OCI-LY7 (cell line): Measurements from ENCODE around the gene OAT. TPM values are rescaled to one million over a fixed set of nuclear protein-coding genes. Genes with fewer than 3 reads are reported as not detected.

Experiments
- BruUV-seq: library from RNA; stranded (reverse); fragments of 400-500 nt; replicated peaks from 2 replicates; lab custom pipeline; 2021; lab: Mats Ljungman, UMichigan
- CTCF ChIA-PET: fragments of 300-600 bp; sonication (Branson Sonifier 250); formaldehyde crosslinking; loops from one replicate; lab custom pipeline; 2022; ENCODE audit warnings: antibody characterized with exemption; ENCODE audit not compliant: unreplicated experiment; lab: Charles Lee
- POLR2A ChIA-PET: fragments of 300-600 bp; sonication (Branson Sonifier 250); formaldehyde crosslinking; loops from one replicate; lab custom pipeline; 2022; ENCODE audit warnings: antibody characterized with exemption; lab: Charles Lee
- DNase-seq: peaks from one replicate; pipeline ENCODE4 v3.0.0-alpha.2; 2015; ENCODE audit warnings: low spot score
- H2AFZ ChIP-seq: fragments of 200-600 bp; sonication (generic), shearing (Covaris generic); 2 replicates; pipeline ENCODE4 v1.6.1; 2014; ENCODE audit warnings: mild to moderate bottlenecking, antibody characterized with exemption, low read length, moderate library complexity
- H3K27ac ChIP-seq: fragments of 200-600 bp; sonication (generic); 2 replicates; pipeline ENCODE4 v1.5.1; 2014; ENCODE audit warnings: mixed run types, low read depth, mild to moderate bottlenecking, moderate library complexity, low read length, inconsistent platforms; ENCODE audit not compliant: poor library complexity, severe bottlenecking
- H3K36me3 ChIP-seq: fragments of 200-600 bp; sonication (generic); 2 replicates; pipeline ENCODE4 v1.6.1; 2014; ENCODE audit warnings: mild to moderate bottlenecking, antibody characterized with exemption, low read length, moderate library complexity, mixed read lengths; ENCODE audit not compliant: insufficient read depth
- H3K4me1 ChIP-seq: fragments of 200-600 bp; sonication (generic); 2 replicates; pipeline ENCODE4 v1.5.1; 2014; ENCODE audit warnings: mild to moderate bottlenecking, low read length; ENCODE audit not compliant: insufficient read depth, poor library complexity, severe bottlenecking
- H3K4me2 ChIP-seq: fragments of 200-600 bp; sonication (generic); 2 replicates; pipeline ENCODE4 v1.6.1; 2014; ENCODE audit warnings: mild to moderate bottlenecking, low read length
- H3K4me3 ChIP-seq: fragments of 200-600 bp; sonication (generic); 2 replicates; pipeline ENCODE4 v1.5.1; 2014; ENCODE audit warnings: mild to moderate bottlenecking, low read depth, low read length; ENCODE audit not compliant: poor library complexity, severe bottlenecking
- H3K79me2 ChIP-seq: fragments of 200-600 bp; sonication (generic); 2 replicates; pipeline ENCODE4 v1.6.1; 2016; ENCODE audit warnings: low read depth, mild to moderate bottlenecking, low read length, moderate library complexity, mixed read lengths; ENCODE audit not compliant: insufficient read depth
- H3K9me2 ChIP-seq: fragments of 200-600 bp; sonication (generic); 2 replicates; pipeline ENCODE4 v1.6.1; 2016; ENCODE audit warnings: mild to moderate bottlenecking, low read length, mixed read lengths; ENCODE audit not compliant: insufficient read depth
- H3K9me3 ChIP-seq: fragments of 200-600 bp; sonication (generic); 2 replicates; pipeline ENCODE4 v1.6.1; 2014; ENCODE audit warnings: mild to moderate bottlenecking, mixed run types, low read length, mixed read lengths
- H4K20me1 ChIP-seq: fragments of 200-600 bp; sonication (generic); 2 replicates; pipeline ENCODE4 v1.6.1; 2014; ENCODE audit warnings: mild to moderate bottlenecking, antibody characterized with exemption, low read length, moderate library complexity, mixed read lengths; ENCODE audit not compliant: insufficient read depth
- EZH2phosphoT487 ChIP-seq: fragments of 200-600 bp; sonication (generic); IDR thresholded peaks from 2 replicates; pipeline ENCODE4 v1.6.1; 2018; ENCODE audit warnings: low read depth, borderline replicate concordance, mild to moderate bottlenecking, mixed run types, antibody characterized with exemption, low read length, moderate library complexity, mixed read lengths
- intact Hi-C: fragments of 100-400 bp; cut with micrococcal nuclease; formaldehyde crosslinking; loops from one replicate; pipeline ENCODE4 v1.10.0; 2022; ENCODE audit not compliant: unreplicated experiment
- total RNA-seq, 2 experiments: library from RNA; depleted of rRNA in 1 of 2; stranded (reverse); fragments of >200 nt in 1 of 2; shearing (Covaris generic) in 1 of 2; gene quantifications; 2 replicates each; pipeline ENCODE4 v1.2.3, GENCODE V29; 2014 to 2022
- TF ChIP-seq, protein P1 (sequence below): fragments of 200-600 bp; sonication (generic); conservative IDR thresholded peaks from 2 replicates; pipeline ENCODE4 v1.5.1; 2014; ENCODE audit warnings: mild to moderate bottlenecking, antibody characterized with exemption, low read length, moderate library complexity, mixed read lengths

The OAT gene
- total RNA-seq, 2 experiments from 2014 or later = 13.5 to 27.1 TPM

DNA sequence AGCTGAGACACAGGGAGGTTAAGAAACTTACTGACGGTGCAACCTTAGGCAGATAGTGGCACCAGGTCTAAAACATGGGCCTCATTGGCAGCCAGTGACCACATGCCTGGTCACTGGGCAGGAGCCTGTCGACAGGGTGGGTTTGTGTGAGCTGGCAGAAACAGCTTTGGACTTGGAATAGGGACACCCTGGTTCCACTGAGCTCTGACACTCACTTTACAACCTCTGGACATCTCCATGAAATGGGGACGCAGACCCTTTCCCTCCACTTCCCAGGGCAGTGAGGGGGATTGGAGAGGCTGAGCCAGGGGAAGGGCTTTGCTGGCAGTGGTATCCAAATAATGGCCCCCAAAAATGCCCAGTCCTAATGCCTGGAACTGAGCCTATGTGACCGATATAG is 49.7 kb downstream of the OAT start:
- Histone ChIP-seq H4K20me1 (no peaks in the 10 kb centered on the region), H3K9me3 (no peaks in the 10 kb centered on the region), H3K79me2 (no peaks in the 10 kb centered on the region), H3K4me3 (no peak overlapping the region), H3K4me2 (no peak overlapping the region), H3K27ac (no peak overlapping the region), H3K4me1 (no peaks in the 10 kb centered on the region), H2AFZ (no peak overlapping the region), H3K9me2 (no peaks in the 10 kb centered on the region), H3K36me3 (no peaks in the 10 kb centered on the region)
- no peak for DNase-seq
- ChIA-PET POLR2A (interaction anchor here (0.7 kb wide), 1 partner anchor 1596 kb away, joined by 3 read pairs; no protein-coding TSS in a partner anchor), CTCF (no interaction called here)
- TF ChIP-seq EZH2phosphoT487 = no peak
- TF ChIP-seq, protein P1, sequence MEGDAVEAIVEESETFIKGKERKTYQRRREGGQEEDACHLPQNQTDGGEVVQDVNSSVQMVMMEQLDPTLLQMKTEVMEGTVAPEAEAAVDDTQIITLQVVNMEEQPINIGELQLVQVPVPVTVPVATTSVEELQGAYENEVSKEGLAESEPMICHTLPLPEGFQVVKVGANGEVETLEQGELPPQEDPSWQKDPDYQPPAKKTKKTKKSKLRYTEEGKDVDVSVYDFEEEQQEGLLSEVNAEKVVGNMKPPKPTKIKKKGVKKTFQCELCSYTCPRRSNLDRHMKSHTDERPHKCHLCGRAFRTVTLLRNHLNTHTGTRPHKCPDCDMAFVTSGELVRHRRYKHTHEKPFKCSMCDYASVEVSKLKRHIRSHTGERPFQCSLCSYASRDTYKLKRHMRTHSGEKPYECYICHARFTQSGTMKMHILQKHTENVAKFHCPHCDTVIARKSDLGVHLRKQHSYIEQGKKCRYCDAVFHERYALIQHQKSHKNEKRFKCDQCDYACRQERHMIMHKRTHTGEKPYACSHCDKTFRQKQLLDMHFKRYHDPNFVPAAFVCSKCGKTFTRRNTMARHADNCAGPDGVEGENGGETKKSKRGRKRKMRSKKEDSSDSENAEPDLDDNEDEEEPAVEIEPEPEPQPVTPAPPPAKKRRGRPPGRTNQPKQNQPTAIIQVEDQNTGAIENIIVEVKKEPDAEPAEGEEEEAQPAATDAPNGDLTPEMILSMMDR = no peak
- no TSS peak for BruUV-seq
- intact Hi-C loops = no loop called here

DNA sequence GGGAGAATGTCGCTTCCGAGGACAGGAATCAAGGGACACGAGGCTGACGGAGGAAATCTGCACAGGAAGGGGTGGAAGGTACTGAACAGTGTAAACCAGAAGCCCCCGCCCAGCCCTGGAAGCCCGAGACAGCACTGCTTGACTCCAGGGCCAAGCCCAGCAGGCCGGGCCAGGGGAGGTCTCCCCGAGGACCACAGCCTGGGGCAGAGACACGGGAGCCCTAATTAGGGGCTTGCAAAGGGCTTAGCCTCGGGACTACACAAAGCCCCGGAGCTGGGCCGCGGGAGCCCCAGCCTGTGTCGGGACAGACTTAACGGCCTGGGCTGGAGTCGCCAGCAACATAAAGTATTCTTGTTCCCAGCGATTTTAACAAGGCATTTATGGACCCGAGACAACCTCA is 50.8 kb downstream of the OAT start:
- POLR2A ChIA-PET = interaction anchor here (0.6 kb wide), 1 partner anchor 10 kb away, joined by 3 read pairs; no protein-coding TSS in a partner anchor
- Histone ChIP-seq H3K9me2 (no peaks in the 10 kb centered on the region), H3K4me1 (no peaks in the 10 kb centered on the region), H4K20me1 (no peaks in the 10 kb centered on the region), H3K4me2 (no peak overlapping the region), H2AFZ (no peak overlapping the region), H3K36me3 (no peaks in the 10 kb centered on the region), H3K27ac (no peak overlapping the region), H3K9me3 (no peaks in the 10 kb centered on the region), H3K79me2 (no peaks in the 10 kb centered on the region), H3K4me3 (no peak overlapping the region)
- intact Hi-C loops = no loop called here
- CTCF ChIA-PET = no interaction called here
- no peak for DNase-seq
- no TSS peak for BruUV-seq
- TF ChIP-seq, protein P1 = no peak
- no peak for TF ChIP-seq EZH2phosphoT487

DNA sequence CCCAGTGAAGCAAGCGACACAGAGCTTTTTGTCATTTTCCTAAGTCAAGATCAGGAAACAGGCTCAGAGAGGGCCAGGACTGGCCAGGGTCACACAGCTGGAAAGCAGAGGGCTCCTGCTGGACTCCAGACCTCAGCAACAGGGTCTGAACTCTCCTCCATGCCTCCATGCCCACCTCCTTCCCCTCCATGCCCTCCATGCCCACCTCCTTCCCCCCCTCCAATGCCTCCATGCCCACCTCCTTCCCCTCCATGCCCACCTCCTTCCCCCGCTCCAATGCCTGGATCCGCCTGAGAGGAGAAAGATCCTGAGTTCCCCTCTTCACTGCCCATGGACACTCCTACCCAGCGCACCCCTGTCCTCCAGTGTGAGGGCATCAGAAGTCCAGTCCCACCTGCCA is 51.3 kb downstream of the OAT start:
- ChIA-PET CTCF (interaction anchor here (1.2 kb wide), 1 partner anchor 401 kb away, joined by 3 read pairs; no protein-coding TSS in a partner anchor), POLR2A (no interaction called here)
- H3K79me2 ChIP-seq = no peaks in the 10 kb centered on the region
- no peak overlapping the region for H3K4me3 ChIP-seq
- H3K9me3 ChIP-seq = no peaks in the 10 kb centered on the region
- TF ChIP-seq, protein P1 = no peak
- no peak for TF ChIP-seq EZH2phosphoT487
- no peak overlapping the region for H2AFZ ChIP-seq
- intact Hi-C loops = no loop called here
- no peak overlapping the region for H3K27ac ChIP-seq
- BruUV-seq = no TSS peak
- no peaks in the 10 kb centered on the region for H4K20me1 ChIP-seq
- no peaks in the 10 kb centered on the region for H3K4me1 ChIP-seq
- H3K36me3 ChIP-seq = no peaks in the 10 kb centered on the region
- H3K9me2 ChIP-seq = no peaks in the 10 kb centered on the region
- no peak overlapping the region for H3K4me2 ChIP-seq
- DNase-seq = no peak
